Osteoblast (primary cell): Measurements from ENCODE around the gene AKAP13. TPM values are rescaled to one million over a fixed set of nuclear protein-coding genes. Genes with fewer than 3 reads are reported as not detected.

Experiments used
- DNase-seq: peaks from one replicate; pipeline ENCODE4 v3.0.0; 2011; ENCODE audit warnings: low spot score, mixed read lengths; ENCODE audit not compliant: insufficient read length; ENCODE audit errors: missing footprints
- H2AFZ ChIP-seq: 2 replicates; pipeline ENCODE4 v1.6.0; 2011; ENCODE audit warnings: mild to moderate bottlenecking, low read length
- H3K27ac ChIP-seq: 2 replicates; pipeline ENCODE4 v1.5.1; 2011; ENCODE audit warnings: mild to moderate bottlenecking, low read depth, low read length, moderate library complexity
- H3K27me3 ChIP-seq: 2 replicates; pipeline ENCODE4 v1.6.0; 2012; ENCODE audit warnings: mild to moderate bottlenecking, control low read depth, inconsistent platforms, low read length, moderate library complexity; ENCODE audit not compliant: insufficient read depth
- H3K36me3 ChIP-seq: 2 replicates; pipeline ENCODE4 v1.5.1; 2011; ENCODE audit warnings: mild to moderate bottlenecking, low read length, control low read depth, moderate library complexity; ENCODE audit not compliant: insufficient read depth
- H3K4me1 ChIP-seq: 2 replicates; pipeline ENCODE4 v1.5.1; 2011; ENCODE audit warnings: mild to moderate bottlenecking, low read length, control low read depth, moderate library complexity; ENCODE audit not compliant: insufficient read depth
- H3K4me2 ChIP-seq: 2 replicates; pipeline ENCODE4 v1.6.0; 2011; ENCODE audit warnings: mild to moderate bottlenecking, low read length; ENCODE audit not compliant: insufficient read depth
- H3K4me3 ChIP-seq: fragments of 200-600 bp; sonication (generic); 3 replicates; pipeline ENCODE4 v1.5.1; 2012; ENCODE audit warnings: mild to moderate bottlenecking, low read length, inconsistent platforms; ENCODE audit not compliant: insufficient read depth
- H3K79me2 ChIP-seq: 2 replicates; pipeline ENCODE4 v1.6.0; 2012; ENCODE audit warnings: mild to moderate bottlenecking, low read length, control low read depth, inconsistent platforms; ENCODE audit not compliant: insufficient read depth
- H3K9me3 ChIP-seq: 2 replicates; pipeline ENCODE4 v1.5.1; 2011; ENCODE audit warnings: low read depth, low read length, control low read depth
- H4K20me1 ChIP-seq: 2 replicates; pipeline ENCODE4 v1.6.0; 2012; ENCODE audit warnings: mild to moderate bottlenecking, low read length, control low read depth; ENCODE audit not compliant: insufficient read depth
- CTCF ChIP-seq: IDR thresholded peaks from 2 replicates; pipeline ENCODE4 v1.5.1; 2011; ENCODE audit warnings: mild to moderate bottlenecking, low read depth, low read length, moderate library complexity; ENCODE audit errors: extremely low read depth
- total RNA-seq: library from RNA; depleted of rRNA; stranded (reverse); fragments of >200 nt; gene quantifications from 2 replicates; pipeline ENCODE4 v1.2.3, GENCODE V29; 2012

Gene AKAP13
- total RNA-seq, 1 donor, result 77.1 TPM

GRCh38 chr15:85396554-85396953 lies 16.2 kb downstream of the AKAP13 start:
- Histone ChIP-seq H3K4me2 (no peak overlapping the region), H2AFZ (no peak overlapping the region), H4K20me1 (peaks cover 12% of the 10 kb centered on the region), H3K27ac (no peak overlapping the region), H3K79me2 (peaks cover 86% of the 10 kb centered on the region), H3K9me3 (no peaks in the 10 kb centered on the region), H3K4me3 (no peak overlapping the region), H3K4me1 (peaks cover 7% of the 10 kb centered on the region), H3K27me3 (no peaks in the 10 kb centered on the region), H3K36me3 (no peaks in the 10 kb centered on the region)
- TF ChIP-seq CTCF, result no peak
- DNase-seq, result no peak

- DNase-seq, result no peak
- H3K27me3 ChIP-seq, result no peaks in the 10 kb centered on the region
- no peak overlapping the region for H3K27ac ChIP-seq
- no peak overlapping the region for H2AFZ ChIP-seq
- no peaks in the 10 kb centered on the region for H3K36me3 ChIP-seq
- no peaks in the 10 kb centered on the region for H3K9me3 ChIP-seq
- peaks cover 12% of the 10 kb centered on the region for H4K20me1 ChIP-seq
- H3K4me3 ChIP-seq, result no peak overlapping the region
- no peak overlapping the region for H3K4me2 ChIP-seq
- peaks cover 13% of the 10 kb centered on the region for H3K4me1 ChIP-seq
- no peak for TF ChIP-seq CTCF
- peaks cover 91% of the 10 kb centered on the region for H3K79me2 ChIP-seq
Observed at GRCh38 chr15:85397151-85397550, 16.7 kb downstream of the AKAP13 start.

GRCh38 chr15:85397926-85398325 lies 17.5 kb downstream of the AKAP13 start:
- H3K36me3 ChIP-seq, result no peaks in the 10 kb centered on the region
- H3K27ac ChIP-seq, result no peak overlapping the region
- H4K20me1 ChIP-seq, result peaks cover 14% of the 10 kb centered on the region
- no peak for TF ChIP-seq CTCF
- H3K9me3 ChIP-seq, result no peaks in the 10 kb centered on the region
- no peak overlapping the region for H2AFZ ChIP-seq
- no peak overlapping the region for H3K4me3 ChIP-seq
- H3K4me2 ChIP-seq, result no peak overlapping the region
- H3K4me1 ChIP-seq, result peaks cover 21% of the 10 kb centered on the region
- no peak for DNase-seq
- H3K79me2 ChIP-seq, result peaks cover 91% of the 10 kb centered on the region
- H3K27me3 ChIP-seq, result no peaks in the 10 kb centered on the region

- Histone ChIP-seq H3K4me2 (no peak overlapping the region), H3K27me3 (no peaks in the 10 kb centered on the region), H3K79me2 (peaks cover 91% of the 10 kb centered on the region), H4K20me1 (peaks cover 15% of the 10 kb centered on the region), H3K27ac (no peak overlapping the region), H3K9me3 (no peaks in the 10 kb centered on the region), H2AFZ (no peak overlapping the region), H3K4me3 (no peak overlapping the region), H3K36me3 (no peaks in the 10 kb centered on the region), H3K4me1 (peaks cover 30% of the 10 kb centered on the region)
- no peak for TF ChIP-seq CTCF
- DNase-seq, result no peak
Observed at GRCh38 chr15:85398822-85399221, 18.4 kb downstream of the AKAP13 start.
